Naive thymus-derived CD8-positive, alpha-beta T cell (primary cell): ENCODE results near the gene ACE. TPM values are rescaled to one million over a fixed set of nuclear protein-coding genes. Genes with fewer than 3 reads are reported as not detected.
"Not testable (repeated sequence)": the region's sequence is repeated elsewhere in the genome, so short reads cannot be mapped to it uniquely, and the experiment has no call there.

Experiments used
- ATAC-seq, 2 donors: fragments of 150-1000 bp; cut with Tn5 transposase in 1 of 2; sonication (Bioruptor Pico), chemical (Tn5 transposase) in 1 of 2; 1 replicate in 1 of 2; 2 replicates in 1 of 2; pipeline ENCODE4 v1.10.0; 2021; ENCODE audit warnings: mild to moderate bottlenecking in 2 of 2, moderate library complexity in 2 of 2
- POLR2A ChIA-PET: fragments of 350-600 bp; sonication (Branson Sonifier 250); formaldehyde crosslinking; loops from one replicate; lab custom pipeline; 2021; ENCODE audit warnings: antibody characterized with exemption; lab: Charles Lee
- DNase-seq, 10 donors: peaks; one replicate each; pipeline versions ENCODE4 v3.0.0 to v3.0.0-alpha.2; 2020 to 2022
- H3K27ac Mint-ChIP-seq, 10 donors: one replicate each; pipeline ENCODE4 v1.8.0; 2020 to 2022; ENCODE audit warnings: mild to moderate bottlenecking in 10 of 10, mixed read lengths in 10 of 10, moderate library complexity in 4 of 10, inconsistent platforms in 1 of 10
- H3K27me3 Mint-ChIP-seq, 5 donors: one replicate each; pipeline ENCODE4 v1.8.0; 2021 to 2022; ENCODE audit warnings: mixed read lengths in 5 of 5
- H3K36me3 Mint-ChIP-seq, 3 donors: one replicate each; pipeline ENCODE4 v1.8.0; 2020 to 2022; ENCODE audit warnings: mixed read lengths in 3 of 3, mild to moderate bottlenecking in 2 of 3, inconsistent platforms in 1 of 3
- H3K4me1 Mint-ChIP-seq, 4 donors: one replicate each; pipeline ENCODE4 v1.8.0; 2021 to 2022; ENCODE audit warnings: mixed read lengths in 4 of 4
- H3K4me3 Mint-ChIP-seq, 10 donors: one replicate each; pipeline ENCODE4 v1.8.0; 2020 to 2022; ENCODE audit warnings: mild to moderate bottlenecking in 10 of 10, mixed read lengths in 10 of 10, moderate library complexity in 6 of 10, inconsistent platforms in 1 of 10
- H3K9me3 Mint-ChIP-seq, 9 donors: one replicate each; pipeline ENCODE4 v1.8.0; 2020 to 2022; ENCODE audit warnings: mixed read lengths in 9 of 9, mild to moderate bottlenecking in 3 of 9, inconsistent platforms in 1 of 9, moderate library complexity in 1 of 9
- polyA plus RNA-seq, 3 donors: library from polyadenylated mRNA; unstranded; fragments of 300-500 nt; fragmentation: Illumina TruSeq; gene quantifications; one replicate each; pipeline ENCODE4 v1.2.3, GENCODE V29; 2021
- total RNA-seq, 8 experiments: library from RNA in 2 of 8; stranded (reverse) in 2 of 8; gene quantifications; one replicate each; pipeline ENCODE4 v1.2.3 and lab custom pipeline; 2021 to 2026

The ACE gene
- total and polyA plus RNA-seq, 5 experiments from 2014 or later: 0.15 to 1.9 (median 1.2) TPM; not detected in 2

DNA sequence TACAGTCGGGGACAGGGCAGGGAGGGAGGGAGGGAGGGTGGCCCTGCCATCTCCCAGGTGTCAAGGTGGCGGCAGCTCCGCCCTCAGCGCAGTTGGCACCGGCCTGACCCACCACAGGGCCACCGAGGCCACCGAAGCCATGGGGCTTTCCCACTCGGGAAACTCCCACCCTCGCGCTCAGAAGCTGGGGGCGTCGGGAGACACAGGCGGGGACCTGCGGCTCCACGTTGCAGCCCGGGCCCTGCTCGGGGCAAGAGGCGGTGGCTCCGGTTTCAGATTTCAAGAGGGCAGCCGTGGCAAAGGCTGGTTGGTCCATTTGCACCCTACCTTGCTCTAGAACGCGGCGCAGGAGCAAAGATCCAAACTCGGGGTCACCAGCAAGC, 31.3 kb upstream of the ACE start:
- H3K27ac Mint-ChIP-seq: peak overlapping the region in 8 of 10 donors; percentile 66 to 93 (median 78)
- peaks cover 17 to 33% (median 26%) of the 10 kb centered on the region in 4 donors for H3K4me1 Mint-ChIP-seq
- POLR2A ChIA-PET: interaction anchor here (0.6 to 1.0 kb wide), 2 partner anchors 33 to 324 kb away, joined by 3 to 4 read pairs; no protein-coding TSS in a partner anchor
- peak in 8 of 10 donors; percentile 36 to 74 (median 52) for DNase-seq
- no peaks in the 10 kb centered on the region for H3K36me3 Mint-ChIP-seq
- H3K27me3 Mint-ChIP-seq: no peaks in the 10 kb centered on the region
- ATAC-seq: peak; percentile 55 to 80
- peak overlapping the region; percentile 68 to 89 (median 82) for H3K4me3 Mint-ChIP-seq
- H3K9me3 Mint-ChIP-seq: no peaks in the 10 kb centered on the region

- H3K27ac Mint-ChIP-seq: peak within 1 kb of the TSS; percentile 46 to 93 (median 82)
- H3K27me3 Mint-ChIP-seq: no peaks in the 10 kb centered on the region
- ATAC-seq (peak; percentile 70 to 71), DNase-seq (peak; percentile 38 to 82 (median 60))
- POLR2A ChIA-PET: interaction anchor here (0.7 to 1.5 kb wide), 7 partner anchors 9 to 252 kb away, joined by 3 to 4 read pairs (median 3); partner anchors contain the start of gene MAP3K3
- H3K36me3 Mint-ChIP-seq: no peaks in the 10 kb centered on the region
- H3K9me3 Mint-ChIP-seq: no peaks in the 10 kb centered on the region
- peaks cover 15 to 27% (median 23%) of the 10 kb centered on the region in 4 donors for H3K4me1 Mint-ChIP-seq
- H3K4me3 Mint-ChIP-seq: peak within 1 kb of the TSS; percentile 69 to 89 (median 82)
Observed at GRCh38 chr17:63445954-63446752, 30.7 kb upstream of the ACE start, which contains the start of gene CYB561. TSS of gene CYB561 (minus strand) at chr17:63446306. CDS start at chr17:63437547, 8,759 bp downstream.

DNA sequence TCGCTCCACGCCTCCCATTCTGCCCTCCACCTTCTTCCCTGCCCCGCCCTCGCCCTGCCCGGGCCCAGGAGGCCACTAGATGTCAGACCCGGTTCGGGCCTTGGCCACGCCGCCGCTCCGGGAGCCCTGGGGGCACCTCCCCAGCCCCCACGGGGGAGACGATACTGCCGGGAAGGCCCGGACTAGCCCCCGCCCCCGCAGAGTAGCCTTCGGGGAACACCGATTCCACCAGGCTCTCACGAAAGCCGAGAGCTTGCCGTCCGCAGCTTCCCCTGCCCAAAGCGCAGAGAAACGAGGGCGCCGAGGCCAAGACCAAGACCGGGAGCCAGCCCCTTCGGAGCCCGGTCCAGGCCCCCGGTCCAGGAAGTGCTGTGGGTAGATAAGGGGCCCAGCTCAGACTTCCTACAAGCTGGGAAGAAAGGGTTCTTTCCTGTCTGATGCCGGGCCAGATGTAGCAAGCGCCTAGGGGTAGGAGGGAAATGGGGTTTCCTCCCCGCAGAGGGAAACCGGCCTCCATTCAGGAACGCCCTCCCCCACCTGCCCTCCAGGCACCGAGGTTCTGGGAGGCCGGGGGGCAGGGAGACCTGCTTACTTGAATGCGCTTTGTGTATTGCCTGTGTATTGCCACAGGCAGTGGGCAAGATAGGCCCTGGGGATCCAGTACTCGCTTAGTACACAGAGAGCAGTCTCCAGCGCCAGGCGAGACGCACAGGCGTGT, 29.9 kb upstream of the ACE start:
- H3K4me3 Mint-ChIP-seq: peak overlapping the region; percentile 64 to 83 (median 72)
- H3K27ac Mint-ChIP-seq: peak overlapping the region; percentile 10 to 90 (median 78)
- H3K9me3 Mint-ChIP-seq: no peaks in the 10 kb centered on the region
- POLR2A ChIA-PET: interaction anchor here (0.5 to 1.5 kb wide), 6 partner anchors 10 to 723 kb away, joined by 3 to 4 read pairs (median 4); partner anchors contain the start of gene MAP3K3
- H3K36me3 Mint-ChIP-seq: no peaks in the 10 kb centered on the region
- ATAC-seq (peak; percentile 22 to 41), DNase-seq (peak; percentile 17 to 69 (median 38))
- peaks cover 0 to 3% (median 0%) of the 10 kb centered on the region in 5 donors for H3K27me3 Mint-ChIP-seq
- peaks cover 15 to 27% (median 23%) of the 10 kb centered on the region in 4 donors for H3K4me1 Mint-ChIP-seq

- POLR2A ChIA-PET: interaction anchor here (0.5 to 1.5 kb wide), 5 partner anchors 11 to 724 kb away, joined by 3 to 4 read pairs (median 4); no protein-coding TSS in a partner anchor
- Mint-ChIP-seq H3K36me3 (no peaks in the 10 kb centered on the region), H3K4me1 (peaks cover 15 to 23% (median 22%) of the 10 kb centered on the region in 4 donors), H3K4me3 (peak overlapping the region; percentile 64 to 83 (median 72)), H3K27ac (peak overlapping the region in 8 of 10 donors; percentile 37 to 90 (median 79)), H3K9me3 (no peaks in the 10 kb centered on the region), H3K27me3 (peaks cover 0 to 5% (median 0%) of the 10 kb centered on the region in 5 donors)
- ATAC-seq: no peak
- DNase-seq: no peak
Observed at GRCh38 chr17:63447471-63448009, 29.3 kb upstream of the ACE start.

- Mint-ChIP-seq H3K9me3 (no peaks in the 10 kb centered on the region), H3K27me3 (peaks cover 0 to 5% (median 0%) of the 10 kb centered on the region in 5 donors), H3K27ac (peak overlapping the region in 8 of 10 donors; percentile 31 to 86 (median 66)), H3K4me1 (peaks cover 12 to 22% (median 21%) of the 10 kb centered on the region in 4 donors), H3K4me3 (peak overlapping the region in 7 of 10 donors; percentile 1 to 67 (median 32)), H3K36me3 (no peaks in the 10 kb centered on the region)
- DNase-seq (no peak), ATAC-seq (no peak)
- POLR2A ChIA-PET: interaction anchor here (0.7 to 1.1 kb wide), 3 partner anchors 10 to 263 kb away, joined by 3 to 7 read pairs (median 4); no protein-coding TSS in a partner anchor
Observed at GRCh38 chr17:63448655-63449054, 28.2 kb upstream of the ACE start.

- H3K4me3 Mint-ChIP-seq: no peak overlapping the region
- H3K4me1 Mint-ChIP-seq: peaks cover 11 to 21% (median 15%) of the 10 kb centered on the region in 4 donors
- POLR2A ChIA-PET: interaction anchor here (0.6 kb wide), 1 partner anchor 334 kb away, joined by 3 read pairs; no protein-coding TSS in a partner anchor
- ATAC-seq (no peak), DNase-seq (no peak)
- H3K9me3 Mint-ChIP-seq: no peaks in the 10 kb centered on the region
- peaks cover 0 to 5% (median 2%) of the 10 kb centered on the region in 5 donors for H3K27me3 Mint-ChIP-seq
- peak overlapping the region in 1 of 10 donors; percentile 85 for H3K27ac Mint-ChIP-seq
- no peaks in the 10 kb centered on the region for H3K36me3 Mint-ChIP-seq
Observed at GRCh38 chr17:63450551-63450950, 26.3 kb upstream of the ACE start.

- Mint-ChIP-seq H3K4me3 (no peak overlapping the region), H3K27ac (no peak overlapping the region), H3K9me3 (no peaks in the 10 kb centered on the region), H3K27me3 (peaks cover 0 to 5% (median 2%) of the 10 kb centered on the region in 5 donors), H3K4me1 (peaks cover 11 to 21% (median 15%) of the 10 kb centered on the region in 4 donors), H3K36me3 (no peaks in the 10 kb centered on the region)
- DNase-seq (no peak), ATAC-seq (no peak)
- POLR2A ChIA-PET: interaction anchor here (0.6 kb wide), 1 partner anchor 333 kb away, joined by 3 read pairs; no protein-coding TSS in a partner anchor
Observed at GRCh38 chr17:63451150-63451549, 25.7 kb upstream of the ACE start.

- Mint-ChIP-seq H3K9me3 (no peaks in the 10 kb centered on the region), H3K4me3 (no peak overlapping the region), H3K4me1 (peaks cover 6 to 18% (median 11%) of the 10 kb centered on the region in 4 donors), H3K36me3 (no peaks in the 10 kb centered on the region), H3K27ac (peak overlapping the region in 1 of 10 donors; percentile 34), H3K27me3 (peaks cover 0 to 5% (median 2%) of the 10 kb centered on the region in 5 donors)
- POLR2A ChIA-PET: no interaction called here
- no peak for DNase-seq
- ATAC-seq: no peak
Observed at GRCh38 chr17:63452046-63452961, 24.6 kb upstream of the ACE start.

DNA sequence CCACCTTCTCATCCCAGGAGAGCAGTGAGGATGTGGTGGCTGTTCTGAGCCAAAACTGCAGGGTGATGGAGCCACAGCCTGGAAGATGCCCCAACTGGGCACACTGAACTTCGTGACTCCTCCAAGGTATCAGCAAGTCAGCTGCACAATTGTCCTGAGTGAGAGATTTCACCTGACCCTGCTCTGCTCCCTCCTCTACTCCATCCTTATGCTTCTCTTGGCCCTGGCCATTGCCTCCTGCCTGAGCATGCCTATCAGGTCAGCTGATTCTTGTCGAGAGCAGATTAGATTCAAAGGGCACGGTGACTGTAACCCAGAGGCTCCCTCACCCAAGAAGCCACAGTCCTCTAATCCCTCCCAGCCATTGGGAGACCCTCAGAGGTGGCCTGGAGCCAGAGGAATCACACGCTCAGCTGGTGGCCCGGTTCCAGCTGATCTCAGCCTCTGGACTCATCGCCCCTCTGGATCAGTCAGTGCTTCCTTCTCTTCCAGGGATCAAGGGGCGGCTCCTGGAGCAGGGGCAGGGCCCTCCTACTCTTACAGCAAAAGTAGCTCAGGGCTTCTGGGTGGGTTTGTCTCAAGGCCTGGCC, 23.8 kb upstream of the ACE start:
- ATAC-seq (no peak), DNase-seq (no peak)
- no peak overlapping the region for H3K27ac Mint-ChIP-seq
- H3K36me3 Mint-ChIP-seq: no peaks in the 10 kb centered on the region
- H3K4me1 Mint-ChIP-seq: peaks cover 3 to 15% (median 8%) of the 10 kb centered on the region in 4 donors
- POLR2A ChIA-PET: no interaction called here
- H3K27me3 Mint-ChIP-seq: peaks cover 0 to 5% (median 2%) of the 10 kb centered on the region in 5 donors
- H3K4me3 Mint-ChIP-seq: no peak overlapping the region
- H3K9me3 Mint-ChIP-seq: no peaks in the 10 kb centered on the region

GRCh38 chr17:63454357-63454756, 22.5 kb upstream of the ACE start:
- H3K4me3 Mint-ChIP-seq, H3K36me3 Mint-ChIP-seq, H3K4me1 Mint-ChIP-seq, H3K9me3 Mint-ChIP-seq, ATAC-seq, POLR2A ChIA-PET, H3K27me3 Mint-ChIP-seq, DNase-seq, H3K27ac Mint-ChIP-seq: not testable (repeated sequence)

DNA sequence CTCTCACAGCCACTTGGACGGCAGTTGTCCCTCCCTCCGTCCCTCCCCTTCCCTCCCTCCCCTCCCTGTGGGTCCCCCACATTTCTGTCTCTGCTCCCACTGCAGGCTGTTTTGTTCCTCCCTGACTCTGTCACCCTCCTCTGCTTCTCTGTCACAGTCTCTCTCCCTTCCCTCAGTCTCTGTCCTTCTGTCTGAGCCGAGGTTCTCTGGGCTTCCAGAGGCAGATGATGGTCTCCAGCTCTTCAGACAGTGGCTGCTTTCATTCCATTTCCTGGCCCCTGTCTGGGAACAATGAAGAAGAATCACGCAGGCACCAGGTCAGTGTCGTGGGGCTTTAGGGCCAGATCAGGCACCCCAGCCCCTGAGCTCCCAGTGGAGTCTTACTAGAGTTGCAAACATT, 21.9 kb upstream of the ACE start:
- DNase-seq (no peak), ATAC-seq (no peak)
- peaks cover 0 to 7% (median 2%) of the 10 kb centered on the region in 5 donors for H3K27me3 Mint-ChIP-seq
- H3K36me3 Mint-ChIP-seq: no peaks in the 10 kb centered on the region
- peak overlapping the region in 2 of 10 donors; percentile 5 to 43 for H3K27ac Mint-ChIP-seq
- H3K4me1 Mint-ChIP-seq: peaks cover 0 to 8% (median 3%) of the 10 kb centered on the region in 4 donors
- H3K9me3 Mint-ChIP-seq: no peaks in the 10 kb centered on the region
- POLR2A ChIA-PET: no interaction called here
- H3K4me3 Mint-ChIP-seq: no peak overlapping the region
